Measurements from ENCODE around the gene ZNF358.
A peak's percentile ranks its signal among the peaks of the same experiment; 100 is the strongest.

Gene ZNF358

GRCh38 chr19:7520131-7521051, 4.5 kb downstream of the ZNF358 start:
- peak; percentile 54 for DNase-seq (ENCODE audit: low spot score)

GRCh38 chr19:7521551-7522071, 5.7 kb downstream of the ZNF358 start:
- DNase-seq (ENCODE audit: low spot score) = no peak

GRCh38 chr19:7522072-7522922, 6.4 kb downstream of the ZNF358 start, which contains the start of gene MCOLN1:
Gene MCOLN1, plus strand, starts transcription at chr19:7522624. Its CDS starts 127 bp downstream, at chr19:7522751.
- DNase-seq (ENCODE audit: low spot score) = peak; percentile 96

DNA sequence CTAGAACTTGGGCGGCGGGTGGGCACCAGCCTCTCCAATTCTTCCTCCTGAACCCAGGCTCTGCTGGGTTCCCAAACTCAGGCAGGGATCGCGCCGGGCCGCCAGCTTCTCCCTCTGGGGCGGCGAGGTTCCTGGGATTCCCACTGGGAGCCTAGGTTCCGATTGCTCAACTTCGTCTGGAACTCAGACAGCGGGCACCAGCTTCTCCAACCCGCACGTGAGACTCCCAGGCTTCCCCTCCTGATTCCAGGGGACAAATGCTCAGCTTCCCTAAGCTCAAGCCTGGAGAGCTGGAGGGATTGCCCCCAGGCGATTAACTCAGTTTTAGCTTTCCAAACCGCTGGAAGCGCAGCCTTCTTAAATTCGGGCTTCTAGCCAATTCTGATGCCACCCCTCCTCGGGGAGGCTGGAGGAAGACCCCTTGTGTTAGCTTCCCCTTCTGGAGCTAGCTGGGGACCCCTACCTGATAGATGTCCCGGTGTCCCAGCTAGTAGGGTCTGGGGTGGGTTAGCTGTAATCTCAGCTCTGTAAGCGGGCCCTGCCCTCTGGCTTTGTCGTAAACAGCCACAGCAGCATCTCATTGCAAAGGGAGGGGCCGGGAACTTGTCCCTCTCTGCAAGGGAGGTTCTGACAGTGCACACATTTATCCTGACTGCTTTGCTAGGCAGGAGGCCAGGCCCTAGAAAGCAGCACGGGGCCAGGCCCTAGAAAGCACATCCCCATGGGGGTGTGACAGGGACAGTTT, 7.2 kb downstream of the ZNF358 start:
- no peak for DNase-seq (ENCODE audit: low spot score)

GRCh38 chr19:7524523-7524922, 8.6 kb downstream of the ZNF358 start:
- no peak for DNase-seq (ENCODE audit: low spot score)

DNA sequence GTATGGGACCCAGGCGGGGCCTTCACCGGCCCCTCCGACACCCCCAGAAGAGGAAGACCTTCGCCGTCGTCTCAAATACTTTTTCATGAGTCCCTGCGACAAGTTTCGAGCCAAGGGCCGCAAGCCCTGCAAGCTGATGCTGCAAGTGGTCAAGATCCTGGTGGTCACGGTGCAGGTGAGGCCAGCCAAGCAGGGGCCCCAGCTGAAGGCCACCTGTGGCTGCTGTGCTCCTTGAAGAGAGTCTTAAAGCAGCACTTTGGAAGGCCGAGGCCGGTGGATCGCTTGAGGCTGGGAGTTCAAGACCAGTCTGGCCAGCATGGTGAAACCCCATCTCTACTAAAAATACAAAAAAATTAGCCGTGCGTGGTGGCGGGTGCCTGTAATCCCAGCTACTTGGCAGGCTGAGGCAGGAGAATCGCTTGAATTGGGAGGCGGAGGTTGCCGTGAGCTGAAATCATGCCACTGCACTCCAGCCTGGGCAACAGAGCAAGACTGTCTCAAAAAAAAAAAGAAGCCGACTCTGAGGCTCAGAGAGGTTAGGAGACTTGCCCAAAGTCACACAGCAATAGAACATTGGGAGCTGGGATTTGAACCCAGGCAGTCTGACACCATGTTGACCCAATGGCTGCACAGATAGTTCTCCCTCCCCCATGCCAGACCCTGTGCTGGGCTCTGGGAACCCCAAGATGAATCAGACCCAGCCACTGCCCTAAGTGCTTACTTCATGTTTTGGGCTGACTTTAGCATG, 9.3 kb downstream of the ZNF358 start:
- DNase-seq (ENCODE audit: low spot score) = no peak

- no peak for DNase-seq (ENCODE audit: low spot score)
Measured at GRCh38 chr19:7526059-7526929, 10.4 kb downstream of the ZNF358 start.

- no peak for DNase-seq (ENCODE audit: low spot score)
Measured at GRCh38 chr19:7527516-7528191, 11.8 kb downstream of the ZNF358 start.

GRCh38 chr19:7528192-7528519, 12.3 kb downstream of the ZNF358 start:
- DNase-seq (ENCODE audit: low spot score) = no peak

- DNase-seq (ENCODE audit: low spot score) = no peak
Measured at GRCh38 chr19:7528522-7529245, 12.8 kb downstream of the ZNF358 start.

DNA sequence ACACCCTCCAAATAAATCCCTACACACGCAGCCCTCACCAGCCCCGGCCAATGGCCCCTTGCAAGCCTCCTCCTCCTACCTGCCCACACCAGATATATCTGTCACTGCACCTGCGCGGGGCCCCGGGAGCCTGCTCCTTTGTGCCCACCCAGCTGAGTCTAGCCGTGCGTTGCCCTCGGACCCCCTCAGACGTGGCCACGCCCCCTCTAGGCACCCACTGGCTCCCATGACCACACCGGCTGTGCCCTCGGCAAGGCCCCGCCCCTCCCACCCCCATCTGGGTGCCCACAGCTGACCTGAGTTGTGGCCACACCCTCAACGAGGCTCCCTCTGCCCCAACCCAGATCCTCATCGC, 13.3 kb downstream of the ZNF358 start:
- DNase-seq (ENCODE audit: low spot score) = no peak

DNA sequence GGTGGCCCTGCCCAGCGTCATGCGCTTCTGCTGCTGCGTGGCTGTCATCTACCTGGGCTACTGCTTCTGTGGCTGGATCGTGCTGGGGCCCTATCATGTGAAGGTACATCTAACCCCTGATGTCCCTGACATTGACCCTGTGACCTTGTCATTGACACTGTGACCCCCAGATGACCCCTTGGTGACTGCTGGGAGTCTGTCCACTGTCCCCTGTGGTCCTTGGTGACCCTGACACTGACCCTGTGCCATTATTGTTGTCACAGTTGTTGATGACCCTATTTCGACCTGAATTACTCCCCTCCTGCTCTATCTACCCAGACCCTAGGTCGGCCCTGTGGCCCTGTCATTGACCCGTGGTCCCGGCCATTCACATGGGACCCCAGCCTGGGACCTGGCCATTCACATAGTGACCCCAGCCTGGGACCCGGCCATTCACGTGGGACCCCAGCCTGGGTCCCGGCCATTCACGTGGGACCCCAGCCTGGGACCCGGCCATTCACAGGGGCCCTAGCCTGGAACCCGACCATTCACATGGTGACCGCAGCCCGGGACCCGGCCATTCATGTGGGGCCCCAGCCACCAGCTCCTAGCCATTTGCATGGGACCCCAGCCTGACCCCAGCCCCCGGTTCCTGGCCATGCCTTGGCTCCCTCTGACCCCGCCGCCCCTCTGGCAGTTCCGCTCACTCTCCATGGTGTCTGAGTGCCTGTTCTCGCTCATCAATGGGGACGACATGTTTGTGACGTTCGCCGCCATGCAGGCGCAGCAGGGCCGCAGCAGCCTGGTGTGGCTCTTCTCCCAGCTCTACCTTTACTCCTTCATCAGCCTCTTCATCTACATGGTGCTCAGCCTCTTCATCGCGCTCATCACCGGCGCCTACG, 13.9 kb downstream of the ZNF358 start:
- DNase-seq (ENCODE audit: low spot score) = no peak

DNA sequence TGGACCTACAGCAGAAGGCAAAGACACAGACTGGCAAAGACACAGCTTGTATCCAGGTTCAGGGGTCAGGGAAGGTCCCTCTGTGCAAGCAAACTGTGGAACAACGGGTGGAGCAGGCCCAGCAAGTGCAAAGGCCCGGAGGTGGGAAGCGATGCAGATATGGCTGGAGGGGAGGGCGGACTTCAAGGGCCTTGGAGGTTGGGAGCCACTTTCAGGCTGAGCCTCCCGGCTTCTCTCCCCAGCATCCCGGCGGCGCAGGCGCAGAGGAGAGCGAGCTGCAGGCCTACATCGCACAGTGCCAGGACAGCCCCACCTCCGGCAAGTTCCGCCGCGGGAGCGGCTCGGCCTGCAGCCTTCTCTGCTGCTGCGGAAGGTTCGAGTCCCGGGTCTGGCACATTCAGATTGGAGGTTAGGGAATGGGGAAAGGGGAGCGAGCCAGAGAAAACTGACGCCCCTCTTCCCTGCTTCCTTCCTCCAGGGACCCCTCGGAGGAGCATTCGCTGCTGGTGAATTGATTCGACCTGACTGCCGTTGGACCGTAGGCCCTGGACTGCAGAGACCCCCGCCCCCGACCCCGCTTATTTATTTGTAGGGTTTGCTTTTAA, 17.5 kb downstream of the ZNF358 start:
- DNase-seq (ENCODE audit: low spot score) = no peak

- DNase-seq (ENCODE audit: low spot score) = peak; percentile 89
Measured at GRCh38 chr19:7533925-7534480, 18.1 kb downstream of the ZNF358 start.

GRCh38 chr19:7534531-7535046, 18.7 kb downstream of the ZNF358 start:
- peak; percentile 79 for DNase-seq (ENCODE audit: low spot score)

DNA sequence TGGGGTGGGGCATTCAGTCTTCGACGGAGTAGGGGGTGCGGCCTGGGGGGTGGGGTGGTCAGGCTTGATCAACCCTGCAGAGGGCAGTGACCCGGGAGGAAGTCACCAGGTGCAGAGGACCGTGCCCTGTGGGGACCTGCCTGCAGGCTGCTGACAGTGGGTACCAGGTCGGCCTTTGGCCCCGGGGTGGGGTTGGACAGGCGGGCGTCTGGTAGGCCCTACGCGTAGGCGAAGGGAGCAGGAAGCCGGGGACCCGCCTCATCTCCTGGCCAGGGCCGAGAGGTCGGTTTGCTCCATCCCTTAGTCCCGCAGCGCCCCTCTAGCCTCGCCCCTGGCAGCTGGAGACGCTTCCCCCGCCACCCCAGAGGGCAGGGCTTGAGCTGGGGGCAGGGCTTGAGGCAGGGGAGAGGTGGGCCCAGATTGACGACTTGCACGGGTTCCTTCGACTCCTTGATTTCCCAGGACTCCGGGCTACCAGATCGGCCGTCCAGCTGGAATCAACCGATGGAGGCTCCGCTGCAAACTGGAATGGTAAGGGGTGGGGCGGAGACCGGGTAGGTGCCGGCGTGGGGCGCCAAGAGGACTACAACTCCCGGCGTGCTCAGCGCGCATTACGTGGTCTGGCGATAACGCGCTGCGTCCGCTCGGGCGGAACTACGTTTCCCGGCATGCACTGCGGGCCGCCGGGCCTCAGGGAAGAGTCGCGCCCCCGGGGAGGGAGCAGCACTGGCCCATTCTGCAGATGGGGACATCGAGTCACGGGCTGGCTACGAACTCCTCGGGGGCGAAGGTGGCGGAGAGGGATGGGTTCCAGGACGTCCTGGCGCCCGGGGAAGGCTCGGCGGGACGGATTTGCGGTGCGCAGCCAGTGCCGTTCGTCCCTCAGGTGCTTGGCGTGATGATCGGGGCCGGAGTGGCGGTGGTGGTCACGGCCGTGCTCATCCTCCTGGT, 19.4 kb downstream of the ZNF358 start, which contains the start of gene PNPLA6:
Gene PNPLA6 (plus strand): TSS at position 671 of the 951 bp plus-strand sequence. CDS start 72 bp downstream, at position 743.
- DNase-seq (ENCODE audit: low spot score) = peak; percentile 93

Measured in globus pallidus (tissue), 1 donor.